Measurements from ENCODE around the gene KDM1A.

KDM1A gene

DNA sequence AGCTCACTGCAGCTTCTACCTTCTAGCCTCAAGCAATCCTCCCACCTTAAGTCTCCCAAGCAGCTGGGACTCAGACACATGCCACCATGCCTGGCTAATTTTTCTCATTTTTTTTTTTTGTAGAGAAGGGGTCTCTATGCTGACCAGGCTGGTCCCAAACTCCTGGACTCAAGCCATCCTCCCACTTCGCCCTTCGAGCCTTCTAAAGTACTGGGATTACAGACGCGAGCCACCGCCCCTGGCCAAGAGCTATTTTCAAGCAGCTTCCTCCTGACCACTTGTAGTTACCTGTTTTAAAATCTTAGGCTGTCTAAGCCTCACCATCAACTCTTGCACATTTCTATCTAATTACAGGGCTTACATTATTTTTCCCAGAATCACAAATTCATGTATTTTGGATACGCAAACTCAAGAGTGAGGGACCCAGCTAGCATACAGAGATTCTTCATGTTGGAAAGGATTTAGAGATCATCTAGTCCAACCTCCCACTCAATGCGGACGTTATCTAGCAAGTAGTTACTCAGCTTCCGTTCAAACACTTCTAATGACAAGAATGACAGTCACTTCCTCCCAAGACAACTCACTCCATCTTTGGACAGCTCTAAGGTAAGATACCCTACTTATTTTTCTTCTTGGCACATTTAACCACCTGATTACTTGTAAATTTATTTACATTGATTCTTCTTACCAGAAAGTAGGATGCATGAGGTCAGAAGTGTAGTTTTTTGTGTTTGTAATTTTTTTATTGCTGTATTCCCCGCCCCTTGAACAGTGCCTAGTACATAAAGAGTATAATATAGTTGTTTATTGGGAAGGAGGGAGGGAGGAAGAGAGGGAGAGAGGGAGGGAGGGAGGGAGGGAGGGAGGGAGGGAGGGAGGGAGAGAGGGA lies 84.0 kb downstream of the KDM1A start:
- H3K4me3 ChIP-seq (ENCODE audit: low read depth, low read length): no peak overlapping the region

DNA sequence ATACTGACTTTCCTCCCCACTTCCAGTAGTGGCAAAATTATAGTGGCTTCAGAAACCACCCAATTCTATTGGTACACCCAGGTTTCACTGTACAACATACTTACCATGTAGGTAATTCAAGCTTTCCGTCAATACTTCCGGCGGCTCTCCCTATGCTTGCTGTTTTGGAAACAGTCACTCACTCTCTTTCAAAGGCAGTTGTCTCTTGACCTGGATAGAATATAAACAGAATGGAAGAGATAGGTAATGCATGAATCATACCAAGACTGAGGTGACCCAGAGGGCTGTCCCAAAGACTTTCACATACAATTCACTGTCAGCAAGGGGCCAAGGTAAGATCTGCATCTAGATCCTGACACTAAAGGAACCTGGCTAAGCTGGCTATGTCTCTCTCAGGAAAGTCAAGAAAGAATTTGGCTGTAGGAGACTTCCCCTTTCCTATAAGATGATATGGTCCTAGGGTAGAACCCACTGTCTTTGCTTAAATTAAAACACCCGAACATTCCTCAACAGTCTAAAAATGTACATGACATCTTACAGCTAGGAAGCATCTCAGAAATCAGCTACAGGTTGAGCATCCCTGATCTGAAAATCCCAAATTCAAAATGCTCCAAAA lies 89.8 kb downstream of the KDM1A start:
- no peak overlapping the region for H3K4me3 ChIP-seq (ENCODE audit: low read depth, low read length)

DNA sequence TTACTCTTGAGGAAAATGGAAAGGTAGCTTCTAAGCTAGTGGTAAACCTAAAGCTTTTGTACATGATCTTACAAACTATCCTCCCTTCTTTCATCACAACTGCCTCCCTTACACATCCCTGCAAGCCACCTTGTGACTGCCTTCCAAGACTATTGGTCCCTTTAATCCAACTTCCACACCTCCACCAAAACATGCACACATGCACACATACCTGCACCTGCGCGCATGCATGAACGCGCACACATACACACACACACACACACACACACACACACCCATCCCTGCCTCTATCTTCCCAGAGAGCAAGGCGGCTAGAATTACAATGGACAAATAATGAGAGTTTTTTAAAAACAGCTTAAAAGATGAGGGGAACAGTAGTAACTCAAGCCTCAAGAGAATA lies 91.1 kb downstream of the KDM1A start:
- H3K4me3 ChIP-seq (ENCODE audit: low read depth, low read length): no peak overlapping the region

GRCh38 chr1:23111600-23112535 lies 92.6 kb downstream of the KDM1A start:
- no peak overlapping the region for H3K4me3 ChIP-seq (ENCODE audit: low read depth, low read length)

- H3K4me3 ChIP-seq (ENCODE audit: low read depth, low read length): no peak overlapping the region
Measured at GRCh38 chr1:23114424-23115079, 95.3 kb downstream of the KDM1A start.

DNA sequence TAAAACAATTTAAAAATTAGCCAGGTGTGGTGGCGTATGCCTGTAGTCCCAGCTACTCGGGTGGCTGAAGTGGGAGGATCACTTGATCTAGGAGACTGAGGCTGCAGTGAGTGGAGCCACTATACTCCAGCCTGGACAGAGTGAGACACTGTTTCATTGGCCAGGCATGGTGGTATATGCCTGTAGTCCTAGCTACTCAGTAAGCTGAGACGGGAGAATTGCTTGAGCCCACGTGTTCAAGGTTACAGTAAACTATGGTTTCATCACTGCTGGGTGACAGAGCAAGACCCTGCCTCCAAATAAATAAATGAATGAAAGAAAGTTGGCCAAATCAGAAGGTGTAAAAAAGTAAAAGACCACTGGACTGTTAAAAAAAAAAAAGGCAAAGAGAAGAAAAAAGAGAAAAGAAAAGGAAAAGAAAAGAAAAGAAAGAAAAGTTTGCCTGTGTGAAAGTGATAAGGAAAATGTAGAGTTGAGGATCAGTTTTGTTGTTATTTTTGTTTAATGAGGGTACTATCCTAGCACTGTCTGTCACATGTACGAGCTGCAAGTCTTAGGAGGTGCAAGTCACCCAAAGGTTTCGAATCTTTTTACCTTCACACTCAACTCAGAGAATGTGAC lies 97.1 kb downstream of the KDM1A start:
- no peak overlapping the region for H3K4me3 ChIP-seq (ENCODE audit: low read depth, low read length)

- no peak overlapping the region for H3K4me3 ChIP-seq (ENCODE audit: low read depth, low read length)
Measured at GRCh38 chr1:23116921-23117699, 97.8 kb downstream of the KDM1A start.

DNA sequence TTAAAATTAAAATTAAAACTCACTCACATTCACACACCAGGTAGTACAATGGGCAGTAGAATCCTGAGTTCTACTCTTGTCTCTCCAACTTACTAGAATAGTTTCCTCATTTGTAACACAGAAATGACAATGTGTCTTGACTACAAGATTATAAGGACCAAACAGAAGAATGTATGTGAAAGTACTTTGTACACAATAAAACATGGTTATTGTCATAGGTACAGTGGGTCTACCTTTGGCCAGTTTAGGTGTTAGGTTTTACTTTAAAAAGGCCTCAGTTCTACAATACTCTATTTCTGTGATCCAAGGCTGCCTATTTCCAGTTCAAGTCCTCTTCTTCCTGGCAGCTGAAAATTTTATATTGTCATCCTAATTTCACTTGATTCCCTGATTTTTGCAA lies 99.1 kb downstream of the KDM1A start:
- H3K4me3 ChIP-seq (ENCODE audit: low read depth, low read length): no peak overlapping the region

GRCh38 chr1:23118957-23119792 lies 99.9 kb downstream of the KDM1A start:
- no peak overlapping the region for H3K4me3 ChIP-seq (ENCODE audit: low read depth, low read length)

- H3K4me3 ChIP-seq (ENCODE audit: low read depth, low read length): no peak overlapping the region
Measured at GRCh38 chr1:23120383-23120782, 101.1 kb downstream of the KDM1A start.

- no peak overlapping the region for H3K4me3 ChIP-seq (ENCODE audit: low read depth, low read length)
Measured at GRCh38 chr1:23122023-23122748, 102.9 kb downstream of the KDM1A start.

DNA sequence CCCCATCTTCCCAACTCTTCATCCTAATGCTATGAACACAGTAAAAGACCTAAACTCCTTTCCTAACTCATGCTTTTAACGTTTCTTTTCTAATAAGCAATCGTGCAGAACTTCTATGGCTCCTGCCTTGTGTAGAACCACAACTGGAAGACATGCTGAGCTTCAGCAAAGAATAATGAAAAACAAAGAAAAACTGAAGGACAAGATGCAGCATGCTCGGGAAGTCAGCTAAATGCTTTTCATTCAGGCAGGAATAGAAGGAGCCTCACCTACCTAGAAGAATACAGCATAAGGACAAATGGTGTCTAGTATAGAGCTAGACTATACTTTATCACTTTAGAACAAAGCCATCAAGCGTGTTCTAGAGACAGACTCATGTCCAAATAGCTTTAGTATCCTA lies 103.5 kb downstream of the KDM1A start:
- H3K4me3 ChIP-seq (ENCODE audit: low read depth, low read length): no peak overlapping the region

DNA sequence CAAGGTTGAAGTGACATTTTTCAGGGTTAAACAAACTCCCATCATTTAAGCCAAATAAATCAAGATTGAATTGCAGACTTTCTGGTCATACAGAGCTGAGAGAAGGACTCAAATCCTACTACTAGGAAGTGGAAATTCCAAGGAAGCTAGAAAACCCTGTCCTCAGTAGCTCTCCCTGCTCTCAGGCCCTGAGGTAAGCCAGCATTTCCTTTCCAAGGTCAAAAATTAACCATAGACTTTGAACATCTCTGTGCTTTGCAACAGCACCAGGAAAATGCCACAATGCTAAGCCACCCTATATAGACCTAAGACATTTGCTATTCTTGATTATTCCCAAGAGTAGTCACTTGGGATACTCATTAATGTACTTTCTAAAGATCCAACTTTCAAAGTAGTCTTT lies 104.3 kb downstream of the KDM1A start:
- no peak overlapping the region for H3K4me3 ChIP-seq (ENCODE audit: low read depth, low read length)

GRCh38 chr1:23124259-23125026 lies 105.2 kb downstream of the KDM1A start:
- H3K4me3 ChIP-seq (ENCODE audit: low read depth, low read length): no peak overlapping the region

DNA sequence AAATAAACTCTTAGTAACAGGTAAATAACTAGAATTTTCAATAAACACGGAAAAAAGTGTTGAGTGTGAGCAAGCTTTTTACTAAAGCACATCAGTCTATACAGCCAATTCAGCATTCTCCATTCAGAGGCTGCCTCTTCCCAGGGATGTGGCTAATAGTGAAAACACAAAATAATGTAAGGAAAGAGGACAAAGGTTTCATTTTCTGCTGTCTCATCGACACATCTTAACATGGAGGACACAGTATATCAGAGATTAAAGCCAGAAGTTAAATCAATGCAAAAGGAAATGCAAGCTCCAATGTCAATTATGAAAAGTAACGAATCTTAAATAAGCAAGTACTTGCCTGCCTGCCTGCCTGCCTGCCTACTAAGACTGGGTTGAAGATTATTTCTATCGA lies 106.2 kb downstream of the KDM1A start:
- no peak overlapping the region for H3K4me3 ChIP-seq (ENCODE audit: low read depth, low read length)

DNA sequence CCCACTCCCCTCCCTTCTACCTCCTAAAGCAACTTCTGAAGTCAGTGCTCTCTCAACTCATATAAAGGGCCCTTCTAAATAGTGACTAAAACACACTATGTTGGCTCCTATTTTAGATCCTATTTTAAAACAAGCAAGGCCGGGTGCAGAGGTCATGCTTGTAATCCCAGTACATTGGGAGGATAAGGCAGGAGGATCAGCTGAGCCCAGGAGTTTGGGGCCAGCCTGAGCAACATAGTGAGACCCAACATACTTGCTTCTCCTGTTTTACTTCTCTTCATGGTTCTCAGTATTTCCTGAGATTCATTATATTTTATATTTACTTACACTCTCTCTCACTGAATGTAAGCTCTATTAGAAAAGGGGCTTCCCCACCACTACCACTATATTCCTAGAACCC lies 106.9 kb downstream of the KDM1A start:
- H3K4me3 ChIP-seq (ENCODE audit: low read depth, low read length): no peak overlapping the region

- no peak overlapping the region for H3K4me3 ChIP-seq (ENCODE audit: low read depth, low read length)
Measured at GRCh38 chr1:23126801-23127200, 107.5 kb downstream of the KDM1A start.
